GM21723 (cell line): ENCODE measurements around the gene RGN.
"Not testable (repeated sequence)": the region's sequence is repeated elsewhere in the genome, so short reads cannot be mapped to it uniquely, and the experiment has no call there.

Source experiments
- ATAC-seq: cut with Tn5 transposase; IDR thresholded peaks from one replicate; pipeline ENCODE4 v1.9.1; 2021; ENCODE audit warnings: mild to moderate bottlenecking, moderate library complexity; ENCODE audit not compliant: unreplicated experiment

The RGN gene

GRCh38 chrX:47078129-47079043 is at the start of gene RGN:
Gene RGN (plus strand): TSS chrX:47078443. CDS start chrX:47081145, 2,702 bp downstream.
- ATAC-seq, result no peak

GRCh38 chrX:47030339-47030738 is 47.9 kb upstream of the RGN start:
- ATAC-seq, result no peak

GRCh38 chrX:47047989-47048388 is 30.3 kb upstream of the RGN start:
- no peak for ATAC-seq

GRCh38 chrX:47059142-47059874 is 18.9 kb upstream of the RGN start:
- ATAC-seq, result no peak

GRCh38 chrX:47060708-47061107 is 17.5 kb upstream of the RGN start:
- no peak for ATAC-seq

- no peak for ATAC-seq
These were observed 16.9 kb upstream of the RGN start for GRCh38 chrX:47061238-47061919.

- no peak for ATAC-seq
These were observed 15.1 kb upstream of the RGN start for GRCh38 chrX:47063179-47063578.

GRCh38 chrX:47068214-47068613 is 10.0 kb upstream of the RGN start:
- ATAC-seq, result no peak

- no peak for ATAC-seq
These were observed 9.5 kb upstream of the RGN start for GRCh38 chrX:47068720-47069119.

GRCh38 chrX:47080215-47080914 is 2.1 kb downstream of the RGN start:
- no peak for ATAC-seq

- ATAC-seq, result no peak
These were observed 2.6 kb downstream of the RGN start for GRCh38 chrX:47080915-47081236.

- ATAC-seq, result peak; percentile 90
These were observed 13.0 kb downstream of the RGN start for GRCh38 chrX:47091149-47091775.

- no peak for ATAC-seq
These were observed 15.0 kb downstream of the RGN start for GRCh38 chrX:47093248-47093647.

- ATAC-seq, result no peak
These were observed 15.6 kb downstream of the RGN start for GRCh38 chrX:47093860-47094259.

GRCh38 chrX:47097018-47097417 is 18.8 kb downstream of the RGN start:
- ATAC-seq, result no peak

- ATAC-seq, result no peak
These were observed 20.3 kb downstream of the RGN start for GRCh38 chrX:47098338-47099094.

- no peak for ATAC-seq
These were observed 23.0 kb downstream of the RGN start for GRCh38 chrX:47101206-47101605.

- ATAC-seq, result not testable (repeated sequence)
These were observed 32.8 kb downstream of the RGN start for GRCh38 chrX:47110936-47111615.

GRCh38 chrX:47112316-47112954 is 34.2 kb downstream of the RGN start:
- no peak for ATAC-seq
